GM21526 (cell line): ENCODE data around the gene SLC39A11.

ENCODE experiments used
- ATAC-seq: cut with Tn5 transposase; IDR thresholded peaks from one replicate; pipeline ENCODE4 v1.9.1; 2021; ENCODE audit warnings: moderate library complexity; ENCODE audit not compliant: unreplicated experiment, low FRiP score

SLC39A11 gene

GRCh38 chr17:73048170-73048569 lies 44.3 kb downstream of the SLC39A11 start:
- no peak for ATAC-seq

GRCh38 chr17:73045724-73046123 lies 46.8 kb downstream of the SLC39A11 start:
- ATAC-seq, result no peak

GRCh38 chr17:73043686-73044581 lies 48.6 kb downstream of the SLC39A11 start:
- ATAC-seq, result no peak

- ATAC-seq, result no peak
Observed at GRCh38 chr17:73042809-73043685, 49.4 kb downstream of the SLC39A11 start.

GRCh38 chr17:73042225-73042624 lies 50.3 kb downstream of the SLC39A11 start:
- ATAC-seq, result no peak

- no peak for ATAC-seq
Observed at GRCh38 chr17:73039282-73039681, 53.2 kb downstream of the SLC39A11 start.

GRCh38 chr17:73031472-73031871 lies 61.0 kb downstream of the SLC39A11 start:
- no peak for ATAC-seq

GRCh38 chr17:73030995-73031394 lies 61.5 kb downstream of the SLC39A11 start:
- ATAC-seq, result no peak

- no peak for ATAC-seq
Observed at GRCh38 chr17:73030501-73030921, 62.0 kb downstream of the SLC39A11 start.

- ATAC-seq, result no peak
Observed at GRCh38 chr17:73029991-73030390, 62.5 kb downstream of the SLC39A11 start.

GRCh38 chr17:73029021-73029420 lies 63.5 kb downstream of the SLC39A11 start:
- no peak for ATAC-seq

GRCh38 chr17:73028299-73028755 lies 64.2 kb downstream of the SLC39A11 start:
- ATAC-seq, result no peak

- ATAC-seq, result no peak
Observed at GRCh38 chr17:73027130-73027741, 65.3 kb downstream of the SLC39A11 start.

GRCh38 chr17:73025041-73025560 lies 67.4 kb downstream of the SLC39A11 start:
- ATAC-seq, result no peak

GRCh38 chr17:73023759-73024158 lies 68.7 kb downstream of the SLC39A11 start:
- ATAC-seq, result no peak

GRCh38 chr17:73022694-73023093 lies 69.8 kb downstream of the SLC39A11 start:
- ATAC-seq, result no peak

- ATAC-seq, result no peak
Observed at GRCh38 chr17:73021771-73022170, 70.7 kb downstream of the SLC39A11 start.

GRCh38 chr17:73020110-73020509 lies 72.4 kb downstream of the SLC39A11 start:
- ATAC-seq, result no peak

- ATAC-seq, result no peak
Observed at GRCh38 chr17:73018599-73018998, 73.9 kb downstream of the SLC39A11 start.

- ATAC-seq, result no peak
Observed at GRCh38 chr17:73017658-73018057, 74.8 kb downstream of the SLC39A11 start.
